ENCODE measurements around the gene MAB21L2.

GRCh38 chr4:150577796-150578195 lies 4.2 kb upstream of the MAB21L2 start:
- TF ChIP-seq CTCF (IDR thresholded peaks at IDR 0.05), result no peak
- TF ChIP-seq POLR2A (IDR thresholded peaks at IDR 0.05), result no peak
